Spinal cord (tissue), 10 donors: ENCODE data around the gene KRT16. TPM values are rescaled to one million over a fixed set of nuclear protein-coding genes. Genes with fewer than 3 reads are reported as not detected.
"Not testable (repeated sequence)": the region's sequence is repeated elsewhere in the genome, so short reads cannot be mapped to it uniquely, and the experiment has no call there.

Experiments
- DNase-seq, 6 donors: peaks; one replicate each; pipeline versions ENCODE4 v3.0.0 to v3.0.0-alpha.2; 2013 to 2015; ENCODE audit warnings: low spot score in 6 of 6, low read depth in 4 of 6
- H3K27ac ChIP-seq: one replicate; pipeline ENCODE4 v1.5.1; 2013; ENCODE audit warnings: low read depth, low read length, control low read depth
- H3K27me3 ChIP-seq: one replicate; pipeline ENCODE4 v1.6.1; 2013; ENCODE audit warnings: low read length; ENCODE audit not compliant: control insufficient read depth, insufficient read depth
- H3K36me3 ChIP-seq: one replicate; pipeline ENCODE4 v1.6.1; 2013; ENCODE audit warnings: low read length; ENCODE audit not compliant: control insufficient read depth, insufficient read depth
- H3K4me1 ChIP-seq: one replicate; pipeline ENCODE4 v1.6.1; 2013; ENCODE audit warnings: low read length; ENCODE audit not compliant: control insufficient read depth, insufficient read depth
- H3K4me3 ChIP-seq: one replicate; pipeline ENCODE4 v1.5.1; 2013; ENCODE audit warnings: low read depth, low read length, control low read depth
- H3K9me3 ChIP-seq: one replicate; pipeline ENCODE4 v1.6.1; 2013; ENCODE audit warnings: low read length; ENCODE audit not compliant: control insufficient read depth, insufficient read depth
- WGBS: methylation state at CpG from one replicate; pipeline ENCODE4 v1.1.5; 2013; ENCODE audit warnings: missing lambda C conversion rate; ENCODE audit not compliant: insufficient coverage; 5-methylcytosine and 5-hydroxymethylcytosine counted together
- polyA plus RNA-seq, 2 donors: library from polyadenylated mRNA; unstranded; fragments of 120-200 nt; gene quantifications; one replicate each; pipeline ENCODE4 v1.2.1, GENCODE V29; 2013; ENCODE audit not compliant: insufficient read length in 2 of 2
- total RNA-seq, 2 donors: library from RNA; depleted of rRNA in 1 of 2; stranded (reverse); fragments of 120-200 nt in 1 of 2; fragments of >200 nt in 1 of 2; gene quantifications; one replicate each; pipeline versions ENCODE4 v1.2.3 to v1.2.4, GENCODE V29; 2013 to 2014
- donor health status: healthy.

KRT16 gene
- total and polyA plus RNA-seq, 4 donors = 0.20 to 1.9 (median 0.85) TPM

- H3K27ac ChIP-seq, H3K9me3 ChIP-seq, H3K36me3 ChIP-seq, H3K27me3 ChIP-seq, H3K4me3 ChIP-seq, DNase-seq, H3K4me1 ChIP-seq: not testable (repeated sequence)
- WGBS = 83% methylated on average over 16 of the region's 19 CpGs
Observed at GRCh38 chr17:41622340-41623183, 10.0 kb upstream of the KRT16 start.

- DNase-seq = no peak
- no peaks in the 10 kb centered on the region for H3K36me3 ChIP-seq
- peaks cover 5% of the 10 kb centered on the region for H3K4me1 ChIP-seq
- no peak overlapping the region for H3K27ac ChIP-seq
- H3K4me3 ChIP-seq = no peak overlapping the region
- H3K9me3 ChIP-seq = no peaks in the 10 kb centered on the region
- WGBS = 100% methylated on average over 2 of the region's 2 CpGs
- no peaks in the 10 kb centered on the region for H3K27me3 ChIP-seq
Observed at GRCh38 chr17:41621916-41622315, 9.3 kb upstream of the KRT16 start.

- H3K27me3 ChIP-seq, H3K9me3 ChIP-seq, H3K4me3 ChIP-seq, H3K36me3 ChIP-seq, H3K27ac ChIP-seq, DNase-seq, H3K4me1 ChIP-seq: not testable (repeated sequence)
- WGBS = 86% methylated on average over 8 of the region's 11 CpGs
Observed at GRCh38 chr17:41621435-41621817, 8.9 kb upstream of the KRT16 start.

GRCh38 chr17:41620583-41621434 lies 8.2 kb upstream of the KRT16 start:
- 81% methylated on average over 21 of the region's 21 CpGs for WGBS
- no peak for DNase-seq
- no peak overlapping the region for H3K4me3 ChIP-seq
- H3K36me3 ChIP-seq = no peaks in the 10 kb centered on the region
- no peak overlapping the region for H3K27ac ChIP-seq
- no peaks in the 10 kb centered on the region for H3K9me3 ChIP-seq
- H3K4me1 ChIP-seq = peaks cover 5% of the 10 kb centered on the region
- H3K27me3 ChIP-seq = no peaks in the 10 kb centered on the region

GRCh38 chr17:41619927-41620582 lies 7.5 kb upstream of the KRT16 start:
- WGBS = 77% methylated on average over 6 of the region's 6 CpGs
- not testable (repeated sequence) for H3K4me3 ChIP-seq, H3K36me3 ChIP-seq, H3K27me3 ChIP-seq, H3K27ac ChIP-seq, DNase-seq, H3K9me3 ChIP-seq, H3K4me1 ChIP-seq

- DNase-seq = no peak
- no peaks in the 10 kb centered on the region for H3K27me3 ChIP-seq
- H3K4me3 ChIP-seq = no peak overlapping the region
- H3K36me3 ChIP-seq = no peaks in the 10 kb centered on the region
- no peak overlapping the region for H3K27ac ChIP-seq
- 77% methylated on average over 15 of the region's 20 CpGs for WGBS
- no peaks in the 10 kb centered on the region for H3K9me3 ChIP-seq
- peaks cover 5% of the 10 kb centered on the region for H3K4me1 ChIP-seq
Observed at GRCh38 chr17:41619036-41619926, 6.7 kb upstream of the KRT16 start.

GRCh38 chr17:41618341-41619035 lies 5.9 kb upstream of the KRT16 start:
- WGBS = 77% methylated on average over 9 of the region's 13 CpGs
- H3K4me3 ChIP-seq = no peak overlapping the region
- peaks cover 5% of the 10 kb centered on the region for H3K4me1 ChIP-seq
- no peaks in the 10 kb centered on the region for H3K36me3 ChIP-seq
- no peaks in the 10 kb centered on the region for H3K9me3 ChIP-seq
- no peak for DNase-seq
- H3K27ac ChIP-seq = no peak overlapping the region
- H3K27me3 ChIP-seq = no peaks in the 10 kb centered on the region

GRCh38 chr17:41617698-41618097 lies 5.1 kb upstream of the KRT16 start:
- H3K27ac ChIP-seq = no peak overlapping the region
- H3K36me3 ChIP-seq = no peaks in the 10 kb centered on the region
- H3K4me3 ChIP-seq = no peak overlapping the region
- WGBS = 63% methylated on average over 9 of the region's 11 CpGs
- no peaks in the 10 kb centered on the region for H3K9me3 ChIP-seq
- H3K27me3 ChIP-seq = no peaks in the 10 kb centered on the region
- no peak for DNase-seq
- H3K4me1 ChIP-seq = peaks cover 1% of the 10 kb centered on the region
